ENCODE measurements around the gene PRKCH.

- TF ChIP-seq ZNF564 (CRISPR knock-in tag; IDR thresholded peaks at IDR 0.05) (no peak), THYN1 (CRISPR knock-in tag; IDR thresholded peaks at IDR 0.05; ENCODE audit: borderline replicate concordance, low read depth) (no peak), DDIT3 (CRISPR knock-in tag; IDR thresholded peaks at IDR 0.05) (no peak), ZNF768 (CRISPR knock-in tag; IDR thresholded peaks at IDR 0.05) (no peak)
- TF ChIP-seq, protein P1, sequence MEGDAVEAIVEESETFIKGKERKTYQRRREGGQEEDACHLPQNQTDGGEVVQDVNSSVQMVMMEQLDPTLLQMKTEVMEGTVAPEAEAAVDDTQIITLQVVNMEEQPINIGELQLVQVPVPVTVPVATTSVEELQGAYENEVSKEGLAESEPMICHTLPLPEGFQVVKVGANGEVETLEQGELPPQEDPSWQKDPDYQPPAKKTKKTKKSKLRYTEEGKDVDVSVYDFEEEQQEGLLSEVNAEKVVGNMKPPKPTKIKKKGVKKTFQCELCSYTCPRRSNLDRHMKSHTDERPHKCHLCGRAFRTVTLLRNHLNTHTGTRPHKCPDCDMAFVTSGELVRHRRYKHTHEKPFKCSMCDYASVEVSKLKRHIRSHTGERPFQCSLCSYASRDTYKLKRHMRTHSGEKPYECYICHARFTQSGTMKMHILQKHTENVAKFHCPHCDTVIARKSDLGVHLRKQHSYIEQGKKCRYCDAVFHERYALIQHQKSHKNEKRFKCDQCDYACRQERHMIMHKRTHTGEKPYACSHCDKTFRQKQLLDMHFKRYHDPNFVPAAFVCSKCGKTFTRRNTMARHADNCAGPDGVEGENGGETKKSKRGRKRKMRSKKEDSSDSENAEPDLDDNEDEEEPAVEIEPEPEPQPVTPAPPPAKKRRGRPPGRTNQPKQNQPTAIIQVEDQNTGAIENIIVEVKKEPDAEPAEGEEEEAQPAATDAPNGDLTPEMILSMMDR (CRISPR knock-in tag; IDR thresholded peaks at IDR 0.05): no peak
Observed at GRCh38 chr14:61372842-61373555, 51.6 kb downstream of the PRKCH start.
